ENCODE results near the gene TTC39C. TPM values are rescaled to one million over a fixed set of nuclear protein-coding genes. Genes with fewer than 3 reads are reported as not detected.

Gene TTC39C
- total and polyA plus RNA-seq, 12 donors, result 28.9 to 77.6 (median 49.3) TPM

DNA sequence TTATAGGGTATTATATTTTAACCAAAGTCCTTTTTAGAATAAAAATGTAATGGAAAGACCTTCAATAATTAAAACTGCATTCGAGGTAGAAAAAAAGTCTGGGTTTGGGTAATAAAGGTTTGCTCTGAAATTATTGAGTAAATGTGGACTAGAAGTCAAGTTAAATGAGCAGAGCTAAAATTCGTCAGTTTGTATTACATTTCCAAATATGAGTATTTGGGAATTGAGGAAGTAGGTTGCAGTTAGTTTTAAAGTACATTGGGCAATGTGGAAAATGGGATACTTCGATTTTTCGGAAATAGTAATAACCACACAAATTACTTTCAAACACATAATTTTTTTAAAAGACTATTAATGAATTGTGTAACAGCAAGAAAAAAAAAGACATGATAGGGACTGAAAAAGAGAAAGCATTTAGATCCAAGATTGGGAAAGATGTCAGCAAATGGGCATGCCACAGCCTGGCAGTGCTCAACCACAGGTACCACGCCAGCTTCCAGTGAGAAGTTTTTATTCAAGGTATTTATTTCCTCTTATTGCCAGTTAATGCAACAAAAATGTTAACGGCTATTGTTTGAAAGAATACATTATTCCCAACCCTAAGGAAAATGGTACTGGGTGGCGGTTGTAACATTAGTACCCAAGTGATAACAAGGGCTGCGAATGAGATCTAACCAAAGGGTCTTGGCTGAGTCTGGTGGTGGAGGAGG, 50.0 kb downstream of the TTC39C start:
- WGBS, 4 donors, result 90 to 94% (median 91%) methylated on average over 8 of the region's 8 CpGs
- no peaks in the 10 kb centered on the region for H3K36me3 ChIP-seq (replicated peaks in 1 of 2)
- TF ChIP-seq, protein P1, sequence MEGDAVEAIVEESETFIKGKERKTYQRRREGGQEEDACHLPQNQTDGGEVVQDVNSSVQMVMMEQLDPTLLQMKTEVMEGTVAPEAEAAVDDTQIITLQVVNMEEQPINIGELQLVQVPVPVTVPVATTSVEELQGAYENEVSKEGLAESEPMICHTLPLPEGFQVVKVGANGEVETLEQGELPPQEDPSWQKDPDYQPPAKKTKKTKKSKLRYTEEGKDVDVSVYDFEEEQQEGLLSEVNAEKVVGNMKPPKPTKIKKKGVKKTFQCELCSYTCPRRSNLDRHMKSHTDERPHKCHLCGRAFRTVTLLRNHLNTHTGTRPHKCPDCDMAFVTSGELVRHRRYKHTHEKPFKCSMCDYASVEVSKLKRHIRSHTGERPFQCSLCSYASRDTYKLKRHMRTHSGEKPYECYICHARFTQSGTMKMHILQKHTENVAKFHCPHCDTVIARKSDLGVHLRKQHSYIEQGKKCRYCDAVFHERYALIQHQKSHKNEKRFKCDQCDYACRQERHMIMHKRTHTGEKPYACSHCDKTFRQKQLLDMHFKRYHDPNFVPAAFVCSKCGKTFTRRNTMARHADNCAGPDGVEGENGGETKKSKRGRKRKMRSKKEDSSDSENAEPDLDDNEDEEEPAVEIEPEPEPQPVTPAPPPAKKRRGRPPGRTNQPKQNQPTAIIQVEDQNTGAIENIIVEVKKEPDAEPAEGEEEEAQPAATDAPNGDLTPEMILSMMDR (IDR thresholded peaks at IDR 0.05), result no peak
- TF ChIP-seq POLR2A (IDR thresholded peaks at IDR 0.05), result no peak

DNA sequence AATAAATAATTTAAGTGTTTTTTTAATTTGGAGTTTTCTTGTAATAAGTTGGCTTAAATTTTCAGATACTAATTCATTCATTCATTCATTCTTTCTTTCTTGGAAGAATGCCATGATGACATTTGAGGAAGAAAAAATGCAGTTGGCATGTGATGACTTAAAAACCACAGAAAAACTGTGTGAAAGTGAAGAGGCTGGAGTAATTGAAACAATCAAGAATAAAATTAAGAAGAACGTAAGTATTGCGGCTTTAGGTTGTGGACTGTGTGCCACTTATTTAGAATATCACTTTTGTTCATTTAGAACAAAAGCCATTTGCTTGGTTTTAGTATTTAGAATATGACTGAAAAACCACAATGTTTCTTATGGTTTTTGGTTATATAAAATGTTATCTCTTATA, 51.4 kb downstream of the TTC39C start:
- Histone ChIP-seq H3K4me3 (no peak overlapping the region), H3K27me3 (no peaks in the 10 kb centered on the region), H3K4me1 (replicated peaks in 1 of 2) (peaks cover 4 to 15% of the 10 kb centered on the region in 2 donors), H3K27ac (no peak overlapping the region), H3K9me3 (replicated peaks in 1 of 3) (no peaks in the 10 kb centered on the region), H3K36me3 (replicated peaks in 1 of 2) (no peaks in the 10 kb centered on the region)
- TF ChIP-seq, protein P1 (IDR thresholded peaks at IDR 0.05), result no peak
- no peak for TF ChIP-seq POLR2A (IDR thresholded peaks at IDR 0.05)
- intact Hi-C loops (cut with DNase I), result no loop called here
- 91 to 95% (median 93%) methylated on average over 2 of the region's 2 CpGs for WGBS, 4 donors
- DNase-seq, result no peak

More for the DNA sequence above, 50.0 kb downstream of the TTC39C start:
- Histone ChIP-seq H3K9me3 (replicated peaks in 1 of 3) (no peaks in the 10 kb centered on the region), H3K4me1 (replicated peaks in 1 of 2) (peaks cover 4 to 15% of the 10 kb centered on the region in 2 donors), H3K27ac (no peak overlapping the region), H3K27me3 (no peaks in the 10 kb centered on the region), H3K4me3 (no peak overlapping the region)
- DNase-seq, result no peak
- intact Hi-C loops (cut with DNase I), result no loop called here

DNA sequence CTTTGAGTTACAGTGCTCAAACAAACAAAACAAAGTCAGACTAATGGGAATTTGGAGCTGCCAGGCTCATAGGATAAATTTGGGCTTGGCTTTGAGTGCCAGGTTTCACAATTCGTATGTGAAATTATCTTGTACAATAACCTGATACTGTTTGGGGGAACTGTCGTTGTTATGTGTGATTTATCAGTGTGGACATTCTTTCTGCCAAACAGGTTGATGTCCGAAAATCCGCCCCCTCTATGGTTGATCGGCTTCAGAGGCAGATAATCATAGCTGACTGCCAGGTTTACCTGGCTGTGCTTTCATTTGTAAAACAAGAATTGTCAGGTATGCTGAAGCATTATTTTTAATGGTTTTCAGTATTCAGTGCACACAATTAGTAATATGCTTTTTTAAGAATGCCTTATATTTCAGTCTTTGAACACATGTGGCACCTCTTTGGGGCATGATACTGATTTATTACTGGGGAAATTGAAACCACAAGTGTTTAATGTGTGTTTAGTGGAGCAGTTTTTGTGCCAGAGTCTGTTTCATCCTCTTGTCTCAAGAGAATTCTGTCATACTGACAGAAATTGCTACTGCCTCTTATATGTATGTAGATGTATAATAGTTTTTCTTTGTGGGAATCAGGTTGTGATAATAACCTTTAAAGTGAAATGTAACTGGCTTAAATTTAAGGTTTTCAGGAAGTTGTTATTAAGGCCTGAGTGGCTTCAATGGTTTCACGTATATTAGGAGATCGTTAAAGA, 54.6 kb downstream of the TTC39C start:
- Histone ChIP-seq H3K4me3 (no peak overlapping the region), H3K4me1 (replicated peaks in 1 of 2) (peaks cover under 1 to 2% of the 10 kb centered on the region in 2 donors), H3K27ac (no peak overlapping the region), H3K27me3 (no peaks in the 10 kb centered on the region), H3K36me3 (replicated peaks in 1 of 2) (no peaks in the 10 kb centered on the region), H3K9me3 (replicated peaks in 1 of 3) (no peaks in the 10 kb centered on the region)
- intact Hi-C loops (cut with DNase I), result no loop called here
- TF ChIP-seq POLR2A (IDR thresholded peaks at IDR 0.05), result no peak
- TF ChIP-seq, protein P1 (IDR thresholded peaks at IDR 0.05), result no peak
- 76 to 83% (median 82%) methylated on average over 7 of the region's 7 CpGs for WGBS, 4 donors
- no peak for DNase-seq

DNA sequence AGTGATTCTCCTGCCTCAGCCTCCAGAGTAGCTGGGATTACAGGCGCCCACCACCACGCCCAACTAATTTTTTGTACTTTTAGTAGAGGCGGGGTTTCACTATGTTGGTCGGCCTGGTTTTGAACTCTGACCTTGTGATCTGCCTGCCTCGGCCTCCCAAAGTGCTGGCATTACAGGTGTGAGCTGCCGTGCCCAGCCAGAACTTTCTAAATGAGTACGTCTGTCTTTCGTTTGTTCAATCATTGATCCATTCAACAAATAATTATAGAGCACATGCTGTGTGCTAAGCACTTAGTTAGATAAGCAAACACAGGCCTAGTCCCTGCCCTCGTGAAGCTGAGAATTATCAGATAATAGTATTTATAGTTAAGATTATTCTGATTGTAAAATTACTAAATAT, 56.5 kb downstream of the TTC39C start:
- 89 to 95% (median 92%) methylated on average over 9 of the region's 9 CpGs for WGBS, 4 donors
- peaks cover 3 to 4% of the 10 kb centered on the region in 2 donors for H3K4me1 ChIP-seq (replicated peaks in 1 of 2)

More for the DNA sequence above, 56.5 kb downstream of the TTC39C start:
- Histone ChIP-seq H3K9me3 (replicated peaks in 1 of 3) (no peaks in the 10 kb centered on the region), H3K27me3 (no peaks in the 10 kb centered on the region), H3K4me3 (no peak overlapping the region), H3K27ac (no peak overlapping the region), H3K36me3 (replicated peaks in 1 of 2) (no peaks in the 10 kb centered on the region)
- no peak for DNase-seq
- no peak for TF ChIP-seq POLR2A (IDR thresholded peaks at IDR 0.05)
- TF ChIP-seq, protein P1 (IDR thresholded peaks at IDR 0.05), result no peak
- intact Hi-C loops (cut with DNase I), result loop anchor here in 1 of 2 donors (10.0 kb wide), 1 partner anchor 56 kb away; the partner anchor contains the start of gene TTC39C
